Right lobe of liver (tissue), 6 donors: Measurements from ENCODE around the gene PEAK3. TPM values are rescaled to one million over a fixed set of nuclear protein-coding genes. Genes with fewer than 3 reads are reported as not detected.

Experiments
- ATAC-seq, 4 donors: fragments of 200-7000 bp; cut with Tn5 transposase; one replicate each; pipeline ENCODE4 v1.9.1; 2020; ENCODE audit warnings: mild to moderate bottlenecking in 4 of 4, moderate library complexity in 4 of 4
- DNase-seq, 3 donors: peaks; one replicate each; pipeline ENCODE4 v3.0.0-alpha.2; 2020
- H3K27ac ChIP-seq, 3 donors: fragments of 200-600 bp; one replicate each; pipeline ENCODE4 v1.8.0; 2022
- H3K27me3 ChIP-seq, 2 donors: fragments of 200-600 bp; one replicate each; pipeline ENCODE4 v1.8.0; 2022
- H3K36me3 ChIP-seq, 4 donors: fragments of 200-600 bp; sonication (generic) in 1 of 4; one replicate each; pipeline versions ENCODE4 v1.5.1 to v1.8.0; 2017 to 2022; ENCODE audit warnings: control low read depth in 1 of 4
- H3K4me1 ChIP-seq, 4 donors: fragments of 200-600 bp; sonication (generic) in 1 of 4; one replicate each; pipeline versions ENCODE4 v1.5.1 to v1.8.0; 2017 to 2022; ENCODE audit warnings: control low read depth in 1 of 4
- H3K4me3 ChIP-seq, 3 donors: fragments of 200-600 bp; one replicate each; pipeline ENCODE4 v1.8.0; 2022
- H3K9me3 ChIP-seq, 4 donors: fragments of 200-600 bp; sonication (generic) in 1 of 4; one replicate each; pipeline versions ENCODE4 v1.5.1 to v1.8.0; 2017 to 2022; ENCODE audit warnings: control low read depth in 1 of 4
- CTCF ChIP-seq, 4 donors: fragments of 200-600 bp in 3 of 4; fragments of 450-650 bp in 1 of 4; IDR thresholded peaks; one replicate each; pipeline versions ENCODE4 v1.5.1 to v1.8.0; 2016 to 2022; ENCODE audit warnings: antibody characterized with exemption in 4 of 4, mild to moderate bottlenecking in 2 of 4
- POLR2A ChIP-seq: fragments of 450-650 bp; IDR thresholded peaks from one replicate; pipeline ENCODE4 v1.6.1; 2017; ENCODE audit warnings: antibody characterized with exemption, mild to moderate bottlenecking
- WGBS: methylation state at CpG from one replicate; pipeline ENCODE4 v1.1.6; 2018; ENCODE audit warnings: low coverage, low lambda C conversion rate; ENCODE audit not compliant: insufficient coverage; ENCODE audit errors: missing lambda C conversion rate; 5-methylcytosine and 5-hydroxymethylcytosine counted together
- intact Hi-C, 2 donors: fragments of 100-400 bp; cut with DNase I; formaldehyde crosslinking; loops; one replicate each; pipeline versions ENCODE4 v1.11.2 to v1.14.1; 2022
- total RNA-seq, 6 experiments: library from RNA; depleted of rRNA in 2 of 6; stranded (reverse); fragments of >200 nt in 2 of 6; fragmentation: NEBNext Ultra II Directional in 3 of 6; extraction: Animal tissue kit (Norgen Biotek cat#: 25700) in 3 of 6; gene quantifications; one replicate each; pipeline versions ENCODE4 v1.1.0 to v1.2.4, GENCODE V29; 2016 to 2023
- donor health status: DM: no; HTN: yes; CAD: no.
- donor health status: DM: no; HTN: no; CAD: no.
- donor health status: DM: no; HTN: no; CAD: no.
- donor health status: DM: no; HTN: yes; CAD: no.
- donor health status: DM: no; HTN: yes; CAD: no.

Gene PEAK3
- total RNA-seq, 6 experiments from 2014 or later, result 0.07 to 0.49 (median 0.36) TPM

- H3K4me1 ChIP-seq, result peaks cover 0 to 49% (median 8%) of the 10 kb centered on the region in 4 donors
Measured at GRCh38 chr19:2269244-2270156, 12.5 kb downstream of the PEAK3 start.

DNA sequence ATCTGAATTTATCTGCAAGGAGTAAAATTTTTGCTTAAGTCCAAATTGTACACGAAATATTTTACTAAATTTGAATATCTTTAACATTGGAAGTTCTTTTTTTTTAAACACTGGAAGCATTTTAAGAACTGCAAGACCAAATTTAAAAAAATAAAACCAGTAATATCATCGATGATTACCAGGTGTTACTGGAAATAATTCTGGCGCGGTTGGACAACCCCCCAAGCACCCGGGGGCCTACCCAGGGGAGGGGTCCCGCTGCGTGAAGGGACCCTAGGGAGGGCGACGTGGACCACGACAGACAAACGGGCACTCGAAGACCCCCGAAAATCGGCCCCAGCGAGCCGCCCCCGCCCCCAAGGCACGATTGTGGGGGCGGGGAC, 13.1 kb downstream of the PEAK3 start:
- 5% methylated on average over 8 of the region's 19 CpGs for WGBS
- DNase-seq (no peak), ATAC-seq (no peak)
- TF ChIP-seq POLR2A (no peak), CTCF (IDR thresholded peaks at IDR 0.05) (no peak)
- Histone ChIP-seq H3K27ac (peak overlapping the region in 2 of 3 donors; percentile 48 to 99), H3K4me3 (peak overlapping the region; percentile 43 to 100 (median 96)), H3K9me3 (no peaks in the 10 kb centered on the region), H3K4me1 (peaks cover 0 to 44% (median 8%) of the 10 kb centered on the region in 4 donors), H3K36me3 (peaks cover 0 to 18% (median 5%) of the 10 kb centered on the region in 4 donors), H3K27me3 (no peaks in the 10 kb centered on the region)
- intact Hi-C loops, result no loop called here

More at GRCh38 chr19:2269244-2270156, 12.5 kb downstream of the PEAK3 start:
- Histone ChIP-seq H3K4me3 (peak overlapping the region; percentile 96 to 100 (median 98)), H3K36me3 (peaks cover 0 to 18% (median 5%) of the 10 kb centered on the region in 4 donors), H3K27me3 (no peaks in the 10 kb centered on the region), H3K27ac (peak overlapping the region; percentile 96 to 99 (median 97)), H3K9me3 (no peaks in the 10 kb centered on the region)
- WGBS, result under 1% methylated on average over 26 of the region's 103 CpGs
- intact Hi-C loops, result loop anchor here (5.0 kb wide), 2 partner anchors 32 to 107 kb away; partner anchors contain the start of genes PLEKHJ1 (in 2 of the 2), SF3A2 (in 2 of the 2) and DOT1L (in 1 of the 2)
- ATAC-seq (peak; percentile 80 to 90 (median 86)), DNase-seq (peak; percentile 98 to 99 (median 99))
- TF ChIP-seq CTCF (IDR thresholded peaks at IDR 0.05) (peak in 1 of 4 donors; percentile 23), POLR2A (peak; percentile 100)

- no peaks in the 10 kb centered on the region for H3K9me3 ChIP-seq
- DNase-seq (no peak), ATAC-seq (no peak)
- H3K27ac ChIP-seq, result peak overlapping the region in 1 of 3 donors; percentile 99
- peak overlapping the region in 2 of 3 donors; percentile 96 to 100 for H3K4me3 ChIP-seq
- WGBS, result 21% methylated on average over 4 of the region's 4 CpGs
- H3K36me3 ChIP-seq, result peaks cover 0 to 17% (median 5%) of the 10 kb centered on the region in 4 donors
- intact Hi-C loops, result no loop called here
- TF ChIP-seq POLR2A (no peak), CTCF (IDR thresholded peaks at IDR 0.05) (no peak)
- no peaks in the 10 kb centered on the region for H3K27me3 ChIP-seq
- H3K4me1 ChIP-seq, result peaks cover 0 to 40% (median 6%) of the 10 kb centered on the region in 4 donors
Measured at GRCh38 chr19:2268480-2268830, 13.5 kb downstream of the PEAK3 start.

DNA sequence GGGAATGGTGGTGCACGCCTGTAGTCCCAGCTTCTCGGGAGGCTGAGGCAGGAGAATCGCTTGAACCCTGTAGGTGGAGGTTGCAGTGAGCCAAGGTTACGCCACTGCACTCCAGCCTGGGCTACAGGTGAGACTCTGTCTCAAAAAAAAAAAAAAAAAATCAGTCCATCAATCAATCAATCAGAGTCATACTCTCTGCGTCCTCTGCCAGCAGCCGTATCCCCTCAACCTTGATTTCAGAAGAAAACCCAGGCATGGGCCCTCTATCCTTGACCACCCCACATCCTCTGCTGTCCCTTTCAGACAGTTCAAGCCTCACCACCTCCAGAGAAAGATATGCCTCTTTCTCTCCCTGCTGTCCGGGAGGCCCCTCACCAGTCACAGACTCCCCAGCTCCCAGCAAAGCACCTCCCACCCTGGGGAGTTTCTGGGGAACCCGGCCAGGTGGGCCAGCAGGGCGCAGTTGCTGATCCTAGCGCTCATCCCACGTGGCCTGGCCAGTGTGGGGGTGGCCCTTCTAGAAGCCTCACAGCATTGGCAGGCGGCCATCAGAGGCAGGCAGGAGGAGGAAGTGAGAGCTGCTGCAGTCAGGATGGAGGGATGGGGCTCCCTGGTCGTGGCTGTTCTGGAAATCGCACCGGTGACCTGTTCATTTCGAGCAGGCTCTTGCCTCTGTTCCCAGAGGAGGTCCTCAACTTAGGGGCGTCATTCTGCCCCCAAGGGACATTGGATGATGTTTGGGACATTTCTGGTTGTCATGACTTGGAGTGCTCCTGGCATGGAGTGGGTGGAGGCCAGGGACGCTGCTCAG, 15.6 kb downstream of the PEAK3 start:
- intact Hi-C loops, result no loop called here
- WGBS, result 33% methylated on average over 13 of the region's 18 CpGs

More for the DNA sequence above, 15.6 kb downstream of the PEAK3 start:
- Histone ChIP-seq H3K27me3 (no peaks in the 10 kb centered on the region), H3K27ac (peak overlapping the region in 1 of 3 donors; percentile 20), H3K4me3 (no peak overlapping the region), H3K4me1 (peaks cover 0 to 20% (median under 1%) of the 10 kb centered on the region in 4 donors), H3K9me3 (no peaks in the 10 kb centered on the region), H3K36me3 (no peaks in the 10 kb centered on the region)
- peak; percentile 89 to 96 (median 93) for DNase-seq
- TF ChIP-seq CTCF (IDR thresholded peaks at IDR 0.05) (no peak), POLR2A (no peak)
- ATAC-seq, result peak; percentile 22 to 54 (median 42)
